GM12801 (cell line): ENCODE data around the gene APIP.

Experiments
- CTCF ChIP-seq: IDR thresholded peaks from one replicate; pipeline ENCODE4 v1.5.1; 2011; ENCODE audit warnings: control low read depth; ENCODE audit not compliant: insufficient read length; ENCODE audit errors: extremely low read depth

Gene APIP

DNA sequence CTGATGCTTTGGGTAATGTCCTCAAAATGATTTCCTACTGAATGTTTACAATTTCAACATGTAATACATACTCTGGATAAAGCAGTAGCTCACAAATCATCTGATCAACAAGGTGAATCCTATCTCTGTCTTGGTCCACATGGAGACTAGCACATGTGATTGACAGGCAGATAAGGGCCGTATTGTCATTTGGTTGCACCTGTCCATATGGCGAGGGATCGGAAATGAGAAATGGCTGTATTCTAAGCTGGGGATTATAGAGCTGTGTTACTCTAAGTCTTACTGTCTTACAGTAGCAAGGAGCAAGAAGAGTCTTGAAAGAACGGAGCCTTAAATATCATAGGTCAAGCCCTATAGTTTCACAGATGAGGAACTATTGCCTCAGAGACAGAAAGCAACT lies 55.7 kb downstream of the APIP start:
- TF ChIP-seq CTCF: no peak

GRCh38 chr11:34860034-34860433 lies 56.1 kb downstream of the APIP start:
- TF ChIP-seq CTCF: no peak

- no peak for TF ChIP-seq CTCF
Measured at GRCh38 chr11:34859496-34859895, 56.7 kb downstream of the APIP start.

- no peak for TF ChIP-seq CTCF
Measured at GRCh38 chr11:34857463-34857862, 58.7 kb downstream of the APIP start.

- TF ChIP-seq CTCF: no peak
Measured at GRCh38 chr11:34856251-34856650, 59.9 kb downstream of the APIP start.

DNA sequence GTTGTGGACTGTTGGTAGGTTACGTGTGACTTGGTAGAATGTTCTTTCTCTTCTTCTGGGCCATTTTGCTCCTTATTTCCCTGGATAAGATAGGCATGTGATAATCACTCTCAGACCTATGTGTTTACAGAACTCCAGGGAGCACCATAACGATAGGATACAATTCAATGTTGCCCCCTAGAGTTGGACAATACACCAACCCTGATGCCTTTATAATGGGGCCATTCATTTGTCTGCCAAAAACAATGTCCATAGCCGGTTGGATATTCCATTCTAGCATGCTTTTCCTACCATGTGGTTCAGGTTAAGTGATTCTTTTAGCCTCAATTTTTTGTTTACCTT lies 60.5 kb downstream of the APIP start:
- no peak for TF ChIP-seq CTCF

GRCh38 chr11:34855021-34855753 lies 61.0 kb downstream of the APIP start:
- no peak for TF ChIP-seq CTCF
